ENCODE results near the gene DACH1.

DNA sequence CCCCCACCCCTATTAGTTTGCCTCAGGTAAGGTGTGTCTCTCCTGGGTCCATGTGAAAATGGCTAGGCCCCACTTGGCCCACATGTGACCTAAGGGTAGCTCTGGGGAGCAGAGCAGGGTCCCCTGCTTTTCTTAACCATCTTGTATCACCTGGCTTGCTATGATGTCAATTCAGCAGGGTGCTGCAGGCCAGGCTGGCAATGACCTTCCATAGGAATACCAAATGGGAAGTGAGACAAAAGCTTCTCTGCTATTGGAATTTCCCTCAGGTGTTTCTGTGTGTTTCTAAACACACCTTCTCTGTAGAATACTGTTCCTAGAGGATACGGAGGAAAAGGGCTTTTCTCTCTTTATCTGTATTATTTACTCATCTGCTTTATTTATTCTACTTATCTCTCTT, 35.7 kb upstream of the DACH1 start:
- TF ChIP-seq, protein P1, sequence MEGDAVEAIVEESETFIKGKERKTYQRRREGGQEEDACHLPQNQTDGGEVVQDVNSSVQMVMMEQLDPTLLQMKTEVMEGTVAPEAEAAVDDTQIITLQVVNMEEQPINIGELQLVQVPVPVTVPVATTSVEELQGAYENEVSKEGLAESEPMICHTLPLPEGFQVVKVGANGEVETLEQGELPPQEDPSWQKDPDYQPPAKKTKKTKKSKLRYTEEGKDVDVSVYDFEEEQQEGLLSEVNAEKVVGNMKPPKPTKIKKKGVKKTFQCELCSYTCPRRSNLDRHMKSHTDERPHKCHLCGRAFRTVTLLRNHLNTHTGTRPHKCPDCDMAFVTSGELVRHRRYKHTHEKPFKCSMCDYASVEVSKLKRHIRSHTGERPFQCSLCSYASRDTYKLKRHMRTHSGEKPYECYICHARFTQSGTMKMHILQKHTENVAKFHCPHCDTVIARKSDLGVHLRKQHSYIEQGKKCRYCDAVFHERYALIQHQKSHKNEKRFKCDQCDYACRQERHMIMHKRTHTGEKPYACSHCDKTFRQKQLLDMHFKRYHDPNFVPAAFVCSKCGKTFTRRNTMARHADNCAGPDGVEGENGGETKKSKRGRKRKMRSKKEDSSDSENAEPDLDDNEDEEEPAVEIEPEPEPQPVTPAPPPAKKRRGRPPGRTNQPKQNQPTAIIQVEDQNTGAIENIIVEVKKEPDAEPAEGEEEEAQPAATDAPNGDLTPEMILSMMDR (IDR thresholded peaks at IDR 0.05; ENCODE audit: low read depth, low read length): no peak
- TF ChIP-seq POLR2A (IDR thresholded peaks at IDR 0.05; ENCODE audit: extremely low read depth, insufficient read length): no peak
- TF ChIP-seq, protein P2, sequence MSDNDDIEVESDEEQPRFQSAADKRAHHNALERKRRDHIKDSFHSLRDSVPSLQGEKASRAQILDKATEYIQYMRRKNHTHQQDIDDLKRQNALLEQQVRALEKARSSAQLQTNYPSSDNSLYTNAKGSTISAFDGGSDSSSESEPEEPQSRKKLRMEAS (IDR thresholded peaks at IDR 0.05; ENCODE audit: low read depth, low read length): no peak

Measured in NB4 (cell line).